ENCODE measurements around the gene CCDC149. TPM values are rescaled to one million over a fixed set of nuclear protein-coding genes. Genes with fewer than 3 reads are reported as not detected.

Gene CCDC149
- total RNA-seq, 1 donor from 2014 or later: 16.7 TPM

DNA sequence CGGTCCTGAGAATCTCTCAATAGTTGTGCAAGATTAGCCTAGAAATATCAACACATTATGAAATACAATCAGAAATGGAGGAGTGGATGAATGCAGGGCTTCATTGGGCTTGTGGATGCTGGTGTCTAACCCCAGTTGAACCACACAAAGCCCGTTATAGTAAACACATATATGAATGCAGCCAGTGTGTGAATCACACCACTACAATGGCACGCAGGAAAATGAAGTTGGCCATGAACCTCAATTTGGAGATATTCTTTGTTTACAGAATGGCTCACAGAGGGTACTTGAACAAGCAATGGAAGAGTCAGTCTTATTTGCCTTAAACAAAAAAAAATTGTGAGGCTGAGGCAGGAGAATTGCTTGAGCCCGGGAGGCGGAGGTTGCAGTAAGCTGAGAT is 59.7 kb downstream of the CCDC149 start:
- H3K27ac ChIP-seq: no peak overlapping the region
- peaks cover 42% of the 10 kb centered on the region for H3K4me1 ChIP-seq
- intact Hi-C loops (cut with DNase I): loop anchor here (10.0 kb wide), 1 partner anchor 58 kb away; the partner anchor contains the start of gene SOD3
- TF ChIP-seq, protein P1, sequence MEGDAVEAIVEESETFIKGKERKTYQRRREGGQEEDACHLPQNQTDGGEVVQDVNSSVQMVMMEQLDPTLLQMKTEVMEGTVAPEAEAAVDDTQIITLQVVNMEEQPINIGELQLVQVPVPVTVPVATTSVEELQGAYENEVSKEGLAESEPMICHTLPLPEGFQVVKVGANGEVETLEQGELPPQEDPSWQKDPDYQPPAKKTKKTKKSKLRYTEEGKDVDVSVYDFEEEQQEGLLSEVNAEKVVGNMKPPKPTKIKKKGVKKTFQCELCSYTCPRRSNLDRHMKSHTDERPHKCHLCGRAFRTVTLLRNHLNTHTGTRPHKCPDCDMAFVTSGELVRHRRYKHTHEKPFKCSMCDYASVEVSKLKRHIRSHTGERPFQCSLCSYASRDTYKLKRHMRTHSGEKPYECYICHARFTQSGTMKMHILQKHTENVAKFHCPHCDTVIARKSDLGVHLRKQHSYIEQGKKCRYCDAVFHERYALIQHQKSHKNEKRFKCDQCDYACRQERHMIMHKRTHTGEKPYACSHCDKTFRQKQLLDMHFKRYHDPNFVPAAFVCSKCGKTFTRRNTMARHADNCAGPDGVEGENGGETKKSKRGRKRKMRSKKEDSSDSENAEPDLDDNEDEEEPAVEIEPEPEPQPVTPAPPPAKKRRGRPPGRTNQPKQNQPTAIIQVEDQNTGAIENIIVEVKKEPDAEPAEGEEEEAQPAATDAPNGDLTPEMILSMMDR (IDR thresholded peaks at IDR 0.05): no peak
- TF ChIP-seq POLR2A (IDR thresholded peaks at IDR 0.05) (no peak), POLR2AphosphoS5 (IDR thresholded peaks at IDR 0.05; ENCODE audit: insufficient read depth in 1 of 2, low read depth in 1 of 2) (no peak)
- DNase-seq (ENCODE audit: extremely low spot score in 2 of 2): no peak
- no peaks in the 10 kb centered on the region for H3K27me3 ChIP-seq
- H3K4me3 ChIP-seq: no peak overlapping the region
- H3K36me3 ChIP-seq: no peaks in the 10 kb centered on the region
- H3K9me3 ChIP-seq: no peaks in the 10 kb centered on the region

DNA sequence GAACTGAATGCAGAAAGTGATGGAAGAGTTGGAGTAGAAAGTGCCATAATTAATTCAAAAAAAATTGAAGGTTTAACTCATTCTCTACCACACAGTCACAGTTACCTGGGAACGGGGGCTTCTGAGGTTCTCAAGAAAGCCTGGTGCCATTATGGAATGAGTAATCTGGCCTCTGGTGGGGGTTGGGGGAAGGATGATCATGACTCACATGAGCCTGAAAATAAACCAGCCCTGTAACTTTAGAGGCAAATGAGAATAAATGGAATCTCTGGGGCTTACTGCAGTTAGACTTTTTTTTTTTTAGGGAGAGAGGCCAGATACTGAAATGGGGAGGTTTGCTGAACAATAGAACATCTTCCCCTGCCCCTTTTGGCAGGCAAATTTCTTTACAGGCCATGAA is 62.2 kb downstream of the CCDC149 start:
- Histone ChIP-seq H3K4me1 (peaks cover 25% of the 10 kb centered on the region), H3K27ac (peak overlapping the region; percentile 92), H3K36me3 (no peaks in the 10 kb centered on the region), H3K4me3 (no peak overlapping the region), H3K27me3 (no peaks in the 10 kb centered on the region), H3K9me3 (no peaks in the 10 kb centered on the region)
- intact Hi-C loops (cut with DNase I): loop anchor here (10.0 kb wide), 1 partner anchor 56 kb away; the partner anchor contains the start of gene SOD3
- DNase-seq (ENCODE audit: extremely low spot score in 2 of 2): no peak
- peak in 1 of 2 donors; percentile 16 for TF ChIP-seq POLR2AphosphoS5 (IDR thresholded peaks at IDR 0.05; ENCODE audit: insufficient read depth in 1 of 2, low read depth in 1 of 2)
- TF ChIP-seq, protein P1 (IDR thresholded peaks at IDR 0.05): no peak

DNA sequence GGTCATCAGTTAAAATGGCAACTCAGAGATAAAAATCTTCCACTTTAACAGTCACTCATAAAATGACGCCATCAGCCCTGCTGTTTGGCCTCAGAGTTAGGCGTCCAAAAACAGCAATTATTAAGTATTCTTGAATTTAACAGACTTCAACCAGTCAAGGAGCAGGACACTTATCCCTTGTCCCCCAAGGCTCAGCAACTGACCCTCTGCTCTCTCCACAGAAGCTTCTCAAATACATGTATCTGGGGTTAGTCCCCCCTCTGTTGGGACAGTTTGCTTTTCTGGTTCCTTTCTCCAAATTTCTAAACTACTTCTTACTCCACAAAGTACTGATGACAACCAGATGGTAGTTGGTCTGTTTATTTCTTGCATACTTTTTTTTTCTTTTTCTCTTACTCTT is 63.1 kb downstream of the CCDC149 start:
- Histone ChIP-seq H3K4me3 (no peak overlapping the region), H3K27ac (peak overlapping the region; percentile 92), H3K27me3 (no peaks in the 10 kb centered on the region), H3K9me3 (no peaks in the 10 kb centered on the region), H3K4me1 (peaks cover 25% of the 10 kb centered on the region), H3K36me3 (no peaks in the 10 kb centered on the region)
- TF ChIP-seq POLR2AphosphoS5 (IDR thresholded peaks at IDR 0.05; ENCODE audit: insufficient read depth in 1 of 2, low read depth in 1 of 2) (no peak), POLR2A (IDR thresholded peaks at IDR 0.05) (no peak)
- TF ChIP-seq, protein P1 (IDR thresholded peaks at IDR 0.05): no peak
- intact Hi-C loops (cut with DNase I): loop anchor here (10.0 kb wide), 1 partner anchor 55 kb away; the partner anchor contains the start of gene SOD3
- no peak for DNase-seq (ENCODE audit: extremely low spot score in 2 of 2)

DNA sequence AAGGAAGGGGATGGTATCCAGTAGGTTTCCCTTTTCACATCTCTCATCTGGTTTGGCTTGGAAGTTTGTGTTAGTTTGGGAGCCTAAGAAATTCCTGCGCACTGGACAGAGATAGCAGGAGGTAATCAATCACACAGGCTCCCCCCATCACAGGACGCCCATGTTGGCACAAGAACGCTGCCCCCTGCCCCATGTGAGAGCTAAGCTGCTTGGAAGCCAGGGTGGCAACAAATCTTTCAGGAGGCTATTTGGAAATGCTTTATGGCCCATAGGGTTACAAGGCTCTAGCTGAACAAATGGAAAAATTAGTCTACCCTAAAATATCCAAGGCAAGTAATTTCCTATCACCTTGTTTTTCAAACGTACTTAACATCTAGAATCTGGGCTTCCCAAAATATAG is 63.5 kb downstream of the CCDC149 start:
- H3K9me3 ChIP-seq: no peaks in the 10 kb centered on the region
- TF ChIP-seq, protein P1 (IDR thresholded peaks at IDR 0.05): no peak
- TF ChIP-seq POLR2AphosphoS5 (IDR thresholded peaks at IDR 0.05; ENCODE audit: insufficient read depth in 1 of 2, low read depth in 1 of 2) (no peak), POLR2A (IDR thresholded peaks at IDR 0.05) (no peak)
- peaks cover 25% of the 10 kb centered on the region for H3K4me1 ChIP-seq
- H3K27me3 ChIP-seq: no peaks in the 10 kb centered on the region
- peak overlapping the region; percentile 92 for H3K27ac ChIP-seq
- DNase-seq (ENCODE audit: extremely low spot score in 2 of 2): no peak
- no peak overlapping the region for H3K4me3 ChIP-seq
- H3K36me3 ChIP-seq: no peaks in the 10 kb centered on the region
- intact Hi-C loops (cut with DNase I): no loop called here

DNA sequence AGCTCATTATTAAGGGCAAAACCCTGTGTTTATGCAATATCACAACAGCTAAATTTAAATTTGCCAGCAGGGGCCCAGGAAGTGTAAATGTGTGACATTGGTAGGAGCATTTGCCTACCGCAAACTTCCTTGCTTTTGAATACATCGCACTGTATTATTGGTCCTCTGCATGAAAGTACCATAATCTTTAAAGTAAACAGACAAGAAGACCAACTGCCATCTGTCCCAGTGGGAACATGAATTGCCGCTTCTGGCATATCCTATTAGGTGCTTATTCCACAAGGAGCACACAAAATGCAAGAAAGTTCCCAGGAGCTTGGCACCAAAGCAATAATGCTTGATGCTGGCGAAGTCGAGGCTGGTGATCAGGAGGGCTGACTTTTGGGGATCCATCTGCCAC is 66.1 kb downstream of the CCDC149 start:
- no peaks in the 10 kb centered on the region for H3K9me3 ChIP-seq
- TF ChIP-seq POLR2A (IDR thresholded peaks at IDR 0.05) (no peak), POLR2AphosphoS5 (IDR thresholded peaks at IDR 0.05; ENCODE audit: insufficient read depth in 1 of 2, low read depth in 1 of 2) (no peak)
- TF ChIP-seq, protein P1 (IDR thresholded peaks at IDR 0.05): no peak
- intact Hi-C loops (cut with DNase I): no loop called here
- no peak overlapping the region for H3K4me3 ChIP-seq
- H3K27ac ChIP-seq: no peak overlapping the region
- peaks cover 30% of the 10 kb centered on the region for H3K4me1 ChIP-seq
- H3K27me3 ChIP-seq: no peaks in the 10 kb centered on the region
- no peaks in the 10 kb centered on the region for H3K36me3 ChIP-seq
- DNase-seq (ENCODE audit: extremely low spot score in 2 of 2): no peak

All from vagina (tissue), 2 donors.